EH (cell line): ENCODE results near the gene NCSTN.

Experiments
- DNase-seq: peaks from one replicate; pipeline ENCODE4 v3.0.0-alpha.2; 2015; ENCODE audit warnings: low read depth

NCSTN gene

DNA sequence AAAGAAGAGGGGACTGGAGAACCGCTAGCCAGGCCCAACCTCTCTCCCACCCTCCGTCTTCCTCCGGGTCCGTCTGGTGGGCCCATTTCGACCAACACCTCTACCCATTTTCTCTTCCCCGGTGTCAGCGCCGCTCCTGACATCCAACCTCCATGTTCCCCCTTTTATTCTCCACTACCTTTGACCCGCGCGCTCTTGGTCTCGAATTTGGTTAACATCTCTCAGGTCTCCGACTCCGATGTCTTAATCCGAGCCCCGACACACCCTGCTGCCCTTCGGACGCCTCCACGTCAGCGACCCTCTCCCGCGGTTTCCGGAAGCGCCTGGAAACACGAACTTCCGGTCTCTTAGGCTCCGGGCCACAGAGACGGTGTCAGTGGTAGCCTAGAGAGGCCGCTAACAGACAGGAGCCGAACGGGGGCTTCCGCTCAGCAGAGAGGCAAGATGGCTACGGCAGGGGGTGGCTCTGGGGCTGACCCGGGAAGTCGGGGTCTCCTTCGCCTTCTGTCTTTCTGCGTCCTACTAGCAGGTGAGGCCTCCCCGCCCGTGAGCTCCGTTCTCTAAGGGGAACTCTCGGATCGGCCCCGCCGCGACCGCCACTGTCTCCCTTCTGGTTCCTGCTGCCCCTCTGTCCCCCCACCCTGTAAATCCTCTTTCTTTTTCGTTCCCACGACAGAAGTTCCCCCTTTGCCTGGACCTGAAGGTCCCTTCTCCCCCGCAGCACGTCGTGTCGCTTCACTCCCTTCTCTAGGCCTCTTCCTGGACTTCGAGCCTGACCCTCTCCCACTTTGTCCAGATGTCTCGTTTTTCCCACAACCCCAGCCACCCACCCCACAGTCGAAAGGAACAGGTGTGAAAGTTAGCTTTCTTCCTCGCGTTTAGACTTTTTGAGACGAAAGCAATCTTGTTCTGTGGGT is at the start of gene NCSTN, which contains the start of gene COPA:
TSS of gene NCSTN (plus strand) at position 431 of the 917 bp plus-strand sequence. CDS start at position 445, 14 bp downstream.
TSS of gene COPA (minus strand) at position 298 of the 917 bp plus-strand sequence. CDS start at position 218, 80 bp downstream.
- peak; percentile 97 for DNase-seq

GRCh38 chr1:160296036-160296435 is 47.1 kb upstream of the NCSTN start:
- no peak for DNase-seq

DNA sequence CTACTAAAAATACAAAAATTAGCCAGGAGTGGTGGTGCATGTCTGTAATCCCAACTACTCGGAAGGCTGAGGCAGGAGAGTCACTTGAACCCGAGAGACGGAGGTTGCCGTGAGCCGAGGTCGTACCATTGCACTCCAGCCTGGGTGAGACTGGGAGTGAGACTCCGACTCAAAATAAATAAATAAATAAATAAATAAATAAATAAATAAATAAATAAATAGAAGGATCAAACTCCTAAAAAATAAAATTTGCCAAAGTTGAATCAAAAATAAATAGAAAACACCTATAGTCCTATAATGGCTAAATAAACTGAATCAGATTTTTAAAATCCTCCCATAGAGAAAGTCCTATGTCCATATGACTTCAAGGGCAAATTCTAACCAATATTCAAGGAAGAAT is 43.0 kb upstream of the NCSTN start:
- DNase-seq = no peak

- no peak for DNase-seq
Measured at GRCh38 chr1:160307118-160307791, 35.9 kb upstream of the NCSTN start.

- DNase-seq = peak; percentile 13
Measured at GRCh38 chr1:160308451-160309184, 34.6 kb upstream of the NCSTN start.

GRCh38 chr1:160309185-160309557 is 34.0 kb upstream of the NCSTN start:
- DNase-seq = peak; percentile 72

GRCh38 chr1:160309571-160309970 is 33.6 kb upstream of the NCSTN start:
- peak; percentile 13 for DNase-seq

- DNase-seq = no peak
Measured at GRCh38 chr1:160315359-160315758, 27.8 kb upstream of the NCSTN start.

DNA sequence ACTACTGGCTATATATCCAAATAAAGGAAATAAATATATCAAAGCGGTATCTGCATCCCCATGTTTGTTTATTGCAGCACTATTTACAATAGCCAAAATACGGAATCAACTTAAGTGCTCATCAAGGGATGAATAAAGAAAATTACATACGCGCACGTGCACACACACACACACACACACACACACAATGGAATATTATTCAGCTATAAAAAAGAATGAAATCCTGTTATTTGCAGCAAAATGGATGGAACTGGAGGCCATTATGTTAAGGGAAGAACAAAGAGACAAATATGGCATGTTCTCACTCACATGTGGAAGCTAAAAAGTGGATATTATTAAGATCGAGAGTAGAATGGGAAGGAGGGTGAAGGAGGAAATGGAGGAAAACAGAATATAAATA is 20.4 kb upstream of the NCSTN start:
- DNase-seq = no peak

DNA sequence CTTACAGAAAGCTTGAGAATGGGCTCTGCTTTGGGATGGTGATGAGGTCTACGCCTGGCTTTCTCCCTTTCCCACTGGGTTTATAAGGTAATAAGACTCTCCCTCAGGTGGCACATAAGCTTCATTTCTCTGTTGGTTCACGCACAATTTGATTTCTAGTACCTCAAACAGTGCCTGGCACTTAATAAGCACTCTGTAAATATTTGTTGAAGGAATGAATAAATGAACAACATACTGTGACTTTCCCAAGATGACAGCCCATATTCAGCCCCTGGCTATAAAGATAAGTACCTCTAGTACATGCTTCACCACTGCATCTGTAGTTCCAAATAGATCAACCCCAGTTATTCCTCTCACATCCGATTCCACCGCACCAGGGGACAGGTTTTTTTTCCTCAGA is 17.9 kb upstream of the NCSTN start:
- DNase-seq = no peak

DNA sequence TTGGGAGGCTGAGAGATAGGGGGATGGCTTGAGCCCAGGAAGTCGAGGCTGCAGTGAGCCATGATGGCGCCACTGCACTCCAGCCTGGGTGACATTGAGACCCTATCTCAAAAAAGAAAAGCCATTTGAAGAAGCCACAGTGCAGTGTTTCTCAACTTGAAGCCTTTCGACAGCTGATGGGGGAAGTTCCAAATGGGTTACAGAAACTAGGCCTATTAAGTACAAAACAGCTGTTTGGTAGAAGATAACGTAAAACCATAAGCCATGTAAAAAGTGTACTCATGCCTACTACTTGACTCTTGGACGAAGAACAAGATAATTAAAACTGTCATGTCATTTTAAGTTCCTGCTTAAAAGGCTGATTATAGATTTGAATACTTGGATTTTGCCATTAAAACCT is 16.8 kb upstream of the NCSTN start:
- DNase-seq = no peak

DNA sequence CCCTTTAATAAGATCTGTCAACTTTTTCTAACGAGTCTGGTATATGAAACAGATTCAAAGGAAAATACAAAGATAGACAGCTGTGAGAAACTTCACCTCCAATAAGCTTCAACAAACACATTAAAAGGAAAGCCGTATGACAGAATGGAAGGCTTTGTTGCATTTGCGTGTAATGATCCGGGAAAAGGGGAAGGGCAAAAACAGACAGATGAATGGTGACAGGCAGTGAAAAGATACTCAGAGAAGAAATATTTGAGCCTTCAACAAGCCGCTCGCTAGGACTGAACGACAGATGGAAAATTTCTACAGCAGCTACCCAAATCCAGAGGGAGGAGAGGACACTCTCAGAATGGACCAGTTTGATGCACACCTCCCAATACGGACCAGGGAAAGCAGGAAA is 15.0 kb upstream of the NCSTN start:
- DNase-seq = no peak

DNA sequence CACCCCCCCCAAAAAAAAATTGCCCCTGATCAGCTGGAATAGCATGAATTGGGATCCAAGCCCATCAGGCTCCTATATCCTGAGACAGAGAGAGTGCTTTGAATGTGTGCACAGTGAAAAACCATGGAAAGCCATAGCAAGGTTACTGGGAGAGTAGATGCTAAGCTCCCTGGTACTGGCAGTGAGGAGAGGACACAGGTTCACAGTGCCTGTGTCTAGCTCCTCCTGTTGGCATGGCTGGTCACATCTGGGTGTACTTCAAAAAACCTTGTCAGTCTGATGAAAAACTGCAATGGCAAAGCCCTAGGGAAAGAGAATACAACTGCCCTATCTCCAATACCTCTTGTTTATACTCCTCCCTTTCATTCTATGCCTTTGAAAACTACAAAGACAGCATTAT is 13.1 kb upstream of the NCSTN start:
- DNase-seq = no peak

DNA sequence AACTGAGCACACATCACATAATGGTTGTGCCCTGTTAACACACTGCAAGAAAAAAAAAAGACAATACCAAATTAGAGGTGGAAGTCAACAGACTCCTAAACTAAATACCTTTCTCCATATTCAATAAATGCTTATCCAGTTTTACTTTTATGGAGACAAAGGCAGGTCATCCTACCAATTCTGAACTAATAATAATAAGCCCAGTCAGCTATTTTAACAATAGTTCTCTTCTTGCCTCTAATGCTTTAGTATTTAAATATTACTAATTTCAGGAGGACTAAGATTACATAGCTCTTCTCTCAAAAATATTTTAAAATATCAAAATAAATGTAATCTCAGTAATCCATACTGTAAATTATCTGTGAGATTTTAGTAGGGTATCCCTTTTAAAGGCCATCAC is 10.7 kb upstream of the NCSTN start:
- no peak for DNase-seq

DNA sequence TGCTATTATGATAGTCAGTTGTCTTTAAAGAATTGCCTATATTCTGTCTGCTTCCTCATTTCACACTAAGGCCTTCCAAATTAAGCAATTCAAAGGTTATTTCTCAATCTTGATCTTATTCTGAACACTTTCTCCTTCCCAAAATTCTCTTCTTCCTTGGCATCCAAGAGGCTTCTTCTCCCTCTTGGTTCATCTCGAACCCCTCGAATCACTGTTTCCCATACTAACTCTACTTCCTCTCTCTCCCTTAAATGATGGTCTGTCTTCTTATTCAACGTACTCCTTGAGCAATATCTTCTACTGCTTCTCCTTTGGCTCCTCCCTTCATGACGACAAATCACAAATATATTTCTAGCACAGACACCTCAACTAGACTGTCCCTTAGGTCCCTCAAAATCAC is 4.6 kb upstream of the NCSTN start:
- DNase-seq = no peak

- no peak for DNase-seq
Measured at GRCh38 chr1:160340146-160340545, 3.0 kb upstream of the NCSTN start.

DNA sequence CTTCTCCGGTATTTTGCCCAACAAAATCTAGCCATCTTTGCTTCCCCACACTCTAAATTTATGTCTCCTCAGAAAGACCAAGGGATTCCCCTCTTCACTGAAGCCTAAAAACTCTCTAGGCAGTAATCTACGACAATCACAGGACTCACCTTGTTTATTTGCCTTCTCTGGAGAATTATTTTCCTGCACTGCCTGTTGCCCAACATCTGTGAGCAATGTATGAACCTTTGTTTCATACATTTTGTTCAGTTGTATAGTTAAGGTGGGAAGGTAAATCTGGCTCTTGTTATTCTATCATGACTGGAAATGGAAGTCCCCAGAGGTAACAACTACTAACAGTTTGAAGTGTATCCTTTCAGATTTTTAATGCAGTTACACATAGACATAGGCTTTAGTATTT is 2.3 kb upstream of the NCSTN start:
- no peak for DNase-seq

DNA sequence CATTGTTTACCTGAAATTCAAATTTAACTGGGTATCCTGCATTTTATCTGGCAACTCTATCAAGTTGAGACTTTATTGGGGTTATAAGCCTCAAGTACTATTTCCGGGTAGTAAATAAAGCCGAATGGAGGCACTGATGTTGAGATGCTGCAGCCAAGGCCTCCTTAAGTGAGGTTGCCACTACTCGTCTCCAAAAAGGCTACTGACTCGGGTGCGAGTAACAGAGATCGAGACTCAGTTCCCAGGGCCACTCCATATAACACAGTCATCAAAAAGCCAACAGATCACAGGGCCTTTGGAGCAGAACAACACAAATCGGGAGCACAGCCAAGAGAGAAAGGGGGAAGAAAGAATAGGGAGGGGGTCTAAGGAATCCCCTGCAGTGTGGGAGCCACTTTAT is 657 bp upstream of the NCSTN start:
- peak; percentile 37 for DNase-seq

DNA sequence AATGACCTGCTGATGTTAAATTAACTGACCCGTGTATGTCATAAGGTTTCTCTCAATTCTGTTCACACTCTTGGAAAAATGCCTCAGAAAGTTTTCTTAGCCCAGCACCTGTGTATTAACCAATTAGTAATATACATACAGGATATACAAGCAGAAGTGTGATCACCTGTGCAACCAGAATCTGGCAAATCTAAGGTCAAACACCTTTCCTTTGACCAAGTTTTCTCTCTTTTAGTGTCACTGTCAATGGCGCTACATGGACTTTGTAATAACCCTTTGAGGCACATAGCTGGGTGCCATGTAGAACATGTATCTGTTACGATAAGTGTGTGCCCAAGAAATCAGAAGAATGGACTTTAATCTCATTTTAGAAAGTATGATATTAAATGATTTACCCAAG is 1.1 kb downstream of the NCSTN start:
- no peak for DNase-seq

- no peak for DNase-seq
Measured at GRCh38 chr1:160344936-160345335, 1.8 kb downstream of the NCSTN start.

DNA sequence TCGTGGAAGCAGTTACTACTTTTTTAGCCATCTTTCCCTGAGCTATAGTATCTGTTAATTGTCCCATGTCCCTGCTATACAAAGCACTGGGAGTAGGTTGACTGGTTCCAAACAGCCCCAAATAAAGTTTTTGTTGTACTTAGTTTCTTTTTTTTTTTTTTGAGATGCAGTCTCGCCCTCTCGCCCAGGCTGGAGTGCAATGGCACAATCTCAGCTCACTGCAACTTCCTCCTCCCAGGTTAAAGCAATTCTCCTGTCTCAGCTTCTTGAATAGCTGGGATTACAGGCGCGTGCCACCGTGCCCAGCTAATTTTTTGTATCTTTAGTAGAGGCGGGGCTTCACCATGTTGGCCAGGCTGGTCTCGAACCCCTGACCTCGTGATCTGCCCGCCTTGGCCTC is 3.3 kb downstream of the NCSTN start:
- no peak for DNase-seq

GRCh38 chr1:160346958-160347357 is 3.8 kb downstream of the NCSTN start:
- DNase-seq = no peak

DNA sequence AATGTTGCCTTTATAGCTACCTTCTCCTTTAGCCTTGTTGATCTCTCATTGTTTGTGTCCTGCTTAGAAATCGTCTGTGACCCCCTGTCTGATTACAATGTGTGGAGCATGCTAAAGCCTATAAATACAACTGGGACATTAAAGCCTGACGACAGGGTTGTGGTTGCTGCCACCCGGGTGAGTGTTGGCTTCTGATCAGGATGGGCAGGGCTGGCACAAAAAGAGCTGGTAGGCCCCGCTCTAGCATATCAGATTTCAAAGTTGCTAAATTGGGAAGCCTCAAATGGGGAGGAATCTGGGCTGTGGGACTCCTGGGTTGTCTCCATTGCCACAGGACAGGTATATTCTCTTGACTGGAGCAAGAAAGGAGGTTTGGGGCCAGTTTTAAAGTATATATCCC is 8.4 kb downstream of the NCSTN start:
- no peak for DNase-seq
